Testis (tissue), 2 donors: Measurements from ENCODE around the gene COL21A1.

Experiments used
- CTCF ChIP-seq, 3 experiments: fragments of 450-650 bp in 2 of 3; fragments of 200-600 bp in 1 of 3; sonication (generic) in 1 of 3; IDR thresholded peaks; one replicate each; pipeline ENCODE4 v1.5.1; 2016 to 2019; ENCODE audit warnings: antibody characterized with exemption in 3 of 3, mild to moderate bottlenecking in 2 of 3, moderate library complexity in 1 of 3
- POLR2A ChIP-seq: fragments of 450-650 bp; IDR thresholded peaks from one replicate; pipeline ENCODE4 v1.6.1; 2017; ENCODE audit warnings: antibody characterized with exemption, mild to moderate bottlenecking, moderate library complexity

- TF ChIP-seq CTCF (IDR thresholded peaks at IDR 0.05) = no peak
- no peak for TF ChIP-seq POLR2A
Measured at GRCh38 chr6:56079751-56080540, 167.4 kb downstream of the COL21A1 start.
